ENCODE data around the gene BPIFB1. TPM values are rescaled to one million over a fixed set of nuclear protein-coding genes. Genes with fewer than 3 reads are reported as not detected.

The BPIFB1 gene
- total and polyA plus RNA-seq, 10 of the 15 experiments (the other 5 are each of a cell fraction or from before 2014, with no cell fraction given) = 0.13 TPM; not detected in 9

DNA sequence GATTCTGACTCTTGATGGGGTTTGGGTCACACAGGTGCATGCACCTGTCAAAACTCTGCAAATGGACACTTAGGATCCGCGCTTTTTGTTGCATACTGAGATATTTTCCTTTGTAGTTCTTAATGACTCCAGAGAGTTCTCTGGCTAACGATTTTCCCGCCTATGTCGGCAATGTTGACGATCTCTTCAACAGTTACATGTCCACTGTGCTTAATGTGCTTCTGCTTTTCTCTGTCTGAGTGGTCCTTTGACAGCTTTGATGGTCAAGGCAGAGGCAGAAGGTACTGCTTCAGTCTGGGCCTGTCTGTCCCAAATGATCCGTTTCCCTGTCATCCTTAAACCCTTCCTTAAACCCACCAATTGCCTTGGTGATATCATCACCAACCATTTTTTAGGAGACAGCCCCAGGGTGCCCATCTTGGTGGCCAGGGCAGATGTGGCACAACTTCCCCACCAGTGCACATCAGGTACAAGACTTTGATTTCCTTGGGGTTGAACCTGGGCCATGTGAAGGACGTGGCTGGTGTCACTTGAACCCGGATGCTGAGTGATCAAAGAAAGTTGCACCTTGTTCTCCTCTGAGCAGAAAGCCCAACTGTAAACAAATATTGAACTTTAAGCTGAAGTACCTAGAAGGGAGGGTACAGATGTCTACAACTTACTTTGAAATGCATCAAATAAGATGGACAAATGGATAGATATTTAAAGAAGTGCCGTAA is 10.7 kb upstream of the BPIFB1 start:
- RAD21 ChIA-PET (ENCODE audit: unreplicated experiment) = no interaction called here
- Histone ChIP-seq H3K9ac (ENCODE audit: control insufficient read depth, insufficient read depth, low read length) (no peak overlapping the region), H3K27ac (ENCODE audit: control insufficient read depth, insufficient read depth) (no peak overlapping the region), H3K36me3 (ENCODE audit: control insufficient read depth in 2 of 2, insufficient read depth in 2 of 2, low read length in 1 of 2) (no peaks in the 10 kb centered on the region; a peak in 1 of 4 replicates), H3K4me2 (ENCODE audit: control insufficient read depth, insufficient read depth) (no peak overlapping the region), H3K4me3 (no peak overlapping the region), H4K20me1 (ENCODE audit: control insufficient read depth, insufficient read depth) (no peaks in the 10 kb centered on the region), H2AFZ (ENCODE audit: control insufficient read depth, low read depth, low read length) (no peak overlapping the region), H3K4me1 (ENCODE audit: control insufficient read depth, insufficient read depth, low read length) (no peaks in the 10 kb centered on the region), H3K79me2 (ENCODE audit: control insufficient read depth, insufficient read depth, low read length) (no peaks in the 10 kb centered on the region), H3K27me3 (replicated peaks in 1 of 2; ENCODE audit: control insufficient read depth in 2 of 2, insufficient read depth in 2 of 2, low read length in 1 of 2) (peaks cover 4 to 8% of the 10 kb centered on the region in 2 experiments; a peak in 3 of 4 replicates), H3K9me3 (replicated peaks; ENCODE audit: control insufficient read depth, insufficient read depth, low read length) (no peaks in the 10 kb centered on the region)
- POLR2A ChIA-PET = no interaction called here
- intact Hi-C loops (cut with micrococcal nuclease; ENCODE audit: unreplicated experiment) = no loop called here
- in situ Hi-C loops (cut with MboI) = no loop called here
- CTCF ChIA-PET = no interaction called here
- no peak for ATAC-seq
- WGBS (ENCODE audit: insufficient coverage, insufficient replicate concordance, low lambda C conversion rate, missing lambda C conversion rate) = 45% methylated on average over 10 of the region's 10 CpGs
- FAIRE-seq = no peak
- no TSS peak for BruUV-seq (replicated peaks)
- no peak for DNase-seq (ENCODE audit: low read depth, low spot score)
- SMC1A ChIA-PET (ENCODE audit: uncharacterized antibody, unreplicated experiment) = no interaction called here
- TF ChIP-seq, protein P1, sequence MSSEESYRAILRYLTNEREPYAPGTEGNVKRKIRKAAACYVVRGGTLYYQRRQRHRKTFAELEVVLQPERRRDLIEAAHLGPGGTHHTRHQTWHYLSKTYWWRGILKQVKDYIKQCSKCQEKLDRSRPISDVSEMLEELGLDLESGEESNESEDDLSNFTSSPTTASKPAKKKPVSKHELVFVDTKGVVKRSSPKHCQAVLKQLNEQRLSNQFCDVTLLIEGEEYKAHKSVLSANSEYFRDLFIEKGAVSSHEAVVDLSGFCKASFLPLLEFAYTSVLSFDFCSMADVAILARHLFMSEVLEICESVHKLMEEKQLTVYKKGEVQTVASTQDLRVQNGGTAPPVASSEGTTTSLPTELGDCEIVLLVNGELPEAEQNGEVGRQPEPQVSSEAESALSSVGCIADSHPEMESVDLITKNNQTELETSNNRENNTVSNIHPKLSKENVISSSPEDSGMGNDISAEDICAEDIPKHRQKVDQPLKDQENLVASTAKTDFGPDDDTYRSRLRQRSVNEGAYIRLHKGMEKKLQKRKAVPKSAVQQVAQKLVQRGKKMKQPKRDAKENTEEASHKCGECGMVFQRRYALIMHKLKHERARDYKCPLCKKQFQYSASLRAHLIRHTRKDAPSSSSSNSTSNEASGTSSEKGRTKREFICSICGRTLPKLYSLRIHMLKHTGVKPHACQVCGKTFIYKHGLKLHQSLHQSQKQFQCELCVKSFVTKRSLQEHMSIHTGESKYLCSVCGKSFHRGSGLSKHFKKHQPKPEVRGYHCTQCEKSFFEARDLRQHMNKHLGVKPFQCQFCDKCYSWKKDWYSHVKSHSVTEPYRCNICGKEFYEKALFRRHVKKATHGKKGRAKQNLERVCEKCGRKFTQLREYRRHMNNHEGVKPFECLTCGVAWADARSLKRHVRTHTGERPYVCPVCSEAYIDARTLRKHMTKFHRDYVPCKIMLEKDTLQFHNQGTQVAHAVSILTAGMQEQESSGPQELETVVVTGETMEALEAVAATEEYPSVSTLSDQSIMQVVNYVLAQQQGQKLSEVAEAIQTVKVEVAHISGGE (CRISPR knock-in tag; IDR thresholded peaks at IDR 0.05) = no peak
- TF ChIP-seq, protein P2, sequence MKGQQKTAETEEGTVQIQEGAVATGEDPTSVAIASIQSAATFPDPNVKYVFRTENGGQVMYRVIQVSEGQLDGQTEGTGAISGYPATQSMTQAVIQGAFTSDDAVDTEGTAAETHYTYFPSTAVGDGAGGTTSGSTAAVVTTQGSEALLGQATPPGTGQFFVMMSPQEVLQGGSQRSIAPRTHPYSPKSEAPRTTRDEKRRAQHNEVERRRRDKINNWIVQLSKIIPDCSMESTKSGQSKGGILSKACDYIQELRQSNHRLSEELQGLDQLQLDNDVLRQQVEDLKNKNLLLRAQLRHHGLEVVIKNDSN (IDR thresholded peaks at IDR 0.05; ENCODE audit: borderline replicate concordance, extremely low read length, insufficient read depth, low read depth, low read length) = no peak
- TF ChIP-seq, protein P3, sequence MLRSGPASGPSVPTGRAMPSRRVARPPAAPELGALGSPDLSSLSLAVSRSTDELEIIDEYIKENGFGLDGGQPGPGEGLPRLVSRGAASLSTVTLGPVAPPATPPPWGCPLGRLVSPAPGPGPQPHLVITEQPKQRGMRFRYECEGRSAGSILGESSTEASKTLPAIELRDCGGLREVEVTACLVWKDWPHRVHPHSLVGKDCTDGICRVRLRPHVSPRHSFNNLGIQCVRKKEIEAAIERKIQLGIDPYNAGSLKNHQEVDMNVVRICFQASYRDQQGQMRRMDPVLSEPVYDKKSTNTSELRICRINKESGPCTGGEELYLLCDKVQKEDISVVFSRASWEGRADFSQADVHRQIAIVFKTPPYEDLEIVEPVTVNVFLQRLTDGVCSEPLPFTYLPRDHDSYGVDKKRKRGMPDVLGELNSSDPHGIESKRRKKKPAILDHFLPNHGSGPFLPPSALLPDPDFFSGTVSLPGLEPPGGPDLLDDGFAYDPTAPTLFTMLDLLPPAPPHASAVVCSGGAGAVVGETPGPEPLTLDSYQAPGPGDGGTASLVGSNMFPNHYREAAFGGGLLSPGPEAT (IDR thresholded peaks at IDR 0.05; ENCODE audit: low read depth) = no peak
- TF ChIP-seq, protein P4, sequence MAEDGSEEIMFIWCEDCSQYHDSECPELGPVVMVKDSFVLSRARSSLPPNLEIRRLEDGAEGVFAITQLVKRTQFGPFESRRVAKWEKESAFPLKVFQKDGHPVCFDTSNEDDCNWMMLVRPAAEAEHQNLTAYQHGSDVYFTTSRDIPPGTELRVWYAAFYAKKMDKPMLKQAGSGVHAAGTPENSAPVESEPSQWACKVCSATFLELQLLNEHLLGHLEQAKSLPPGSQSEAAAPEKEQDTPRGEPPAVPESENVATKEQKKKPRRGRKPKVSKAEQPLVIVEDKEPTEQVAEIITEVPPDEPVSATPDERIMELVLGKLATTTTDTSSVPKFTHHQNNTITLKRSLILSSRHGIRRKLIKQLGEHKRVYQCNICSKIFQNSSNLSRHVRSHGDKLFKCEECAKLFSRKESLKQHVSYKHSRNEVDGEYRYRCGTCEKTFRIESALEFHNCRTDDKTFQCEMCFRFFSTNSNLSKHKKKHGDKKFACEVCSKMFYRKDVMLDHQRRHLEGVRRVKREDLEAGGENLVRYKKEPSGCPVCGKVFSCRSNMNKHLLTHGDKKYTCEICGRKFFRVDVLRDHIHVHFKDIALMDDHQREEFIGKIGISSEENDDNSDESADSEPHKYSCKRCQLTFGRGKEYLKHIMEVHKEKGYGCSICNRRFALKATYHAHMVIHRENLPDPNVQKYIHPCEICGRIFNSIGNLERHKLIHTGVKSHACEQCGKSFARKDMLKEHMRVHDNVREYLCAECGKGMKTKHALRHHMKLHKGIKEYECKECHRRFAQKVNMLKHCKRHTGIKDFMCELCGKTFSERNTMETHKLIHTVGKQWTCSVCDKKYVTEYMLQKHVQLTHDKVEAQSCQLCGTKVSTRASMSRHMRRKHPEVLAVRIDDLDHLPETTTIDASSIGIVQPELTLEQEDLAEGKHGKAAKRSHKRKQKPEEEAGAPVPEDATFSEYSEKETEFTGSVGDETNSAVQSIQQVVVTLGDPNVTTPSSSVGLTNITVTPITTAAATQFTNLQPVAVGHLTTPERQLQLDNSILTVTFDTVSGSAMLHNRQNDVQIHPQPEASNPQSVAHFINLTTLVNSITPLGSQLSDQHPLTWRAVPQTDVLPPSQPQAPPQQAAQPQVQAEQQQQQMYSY (CRISPR knock-in tag; IDR thresholded peaks at IDR 0.05) = no peak
- no peak for TF ChIP-seq GATAD2B (conservative IDR thresholded peaks at IDR 0.05; ENCODE audit: low read depth)
- TF ChIP-seq, protein P5, sequence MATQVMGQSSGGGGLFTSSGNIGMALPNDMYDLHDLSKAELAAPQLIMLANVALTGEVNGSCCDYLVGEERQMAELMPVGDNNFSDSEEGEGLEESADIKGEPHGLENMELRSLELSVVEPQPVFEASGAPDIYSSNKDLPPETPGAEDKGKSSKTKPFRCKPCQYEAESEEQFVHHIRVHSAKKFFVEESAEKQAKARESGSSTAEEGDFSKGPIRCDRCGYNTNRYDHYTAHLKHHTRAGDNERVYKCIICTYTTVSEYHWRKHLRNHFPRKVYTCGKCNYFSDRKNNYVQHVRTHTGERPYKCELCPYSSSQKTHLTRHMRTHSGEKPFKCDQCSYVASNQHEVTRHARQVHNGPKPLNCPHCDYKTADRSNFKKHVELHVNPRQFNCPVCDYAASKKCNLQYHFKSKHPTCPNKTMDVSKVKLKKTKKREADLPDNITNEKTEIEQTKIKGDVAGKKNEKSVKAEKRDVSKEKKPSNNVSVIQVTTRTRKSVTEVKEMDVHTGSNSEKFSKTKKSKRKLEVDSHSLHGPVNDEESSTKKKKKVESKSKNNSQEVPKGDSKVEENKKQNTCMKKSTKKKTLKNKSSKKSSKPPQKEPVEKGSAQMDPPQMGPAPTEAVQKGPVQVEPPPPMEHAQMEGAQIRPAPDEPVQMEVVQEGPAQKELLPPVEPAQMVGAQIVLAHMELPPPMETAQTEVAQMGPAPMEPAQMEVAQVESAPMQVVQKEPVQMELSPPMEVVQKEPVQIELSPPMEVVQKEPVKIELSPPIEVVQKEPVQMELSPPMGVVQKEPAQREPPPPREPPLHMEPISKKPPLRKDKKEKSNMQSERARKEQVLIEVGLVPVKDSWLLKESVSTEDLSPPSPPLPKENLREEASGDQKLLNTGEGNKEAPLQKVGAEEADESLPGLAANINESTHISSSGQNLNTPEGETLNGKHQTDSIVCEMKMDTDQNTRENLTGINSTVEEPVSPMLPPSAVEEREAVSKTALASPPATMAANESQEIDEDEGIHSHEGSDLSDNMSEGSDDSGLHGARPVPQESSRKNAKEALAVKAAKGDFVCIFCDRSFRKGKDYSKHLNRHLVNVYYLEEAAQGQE (IDR thresholded peaks at IDR 0.05; ENCODE audit: low read depth, low read length) = no peak
